B cell (primary cell): ENCODE data around the gene DCLK1. TPM values are rescaled to one million over a fixed set of nuclear protein-coding genes. Genes with fewer than 3 reads are reported as not detected.

Experiments used
- ATAC-seq: fragments of 200-7000 bp; cut with Tn5 transposase; one replicate; pipeline ENCODE4 v1.10.0; 2021; ENCODE audit warnings: low read depth, mild to moderate bottlenecking, moderate number of reproducible peaks, moderate library complexity
- CTCF ChIA-PET: fragments of 350-600 bp; sonication (Branson Sonifier 250); formaldehyde crosslinking; loops from one replicate; lab custom pipeline; 2021; ENCODE audit warnings: antibody characterized with exemption, inconsistent platforms; lab: Charles Lee
- POLR2A ChIA-PET: fragments of 350-600 bp; sonication (Branson Sonifier 250); formaldehyde crosslinking; loops from one replicate; lab custom pipeline; 2021; ENCODE audit warnings: antibody characterized with exemption; lab: Charles Lee
- DNase-seq: peaks from one replicate; pipeline ENCODE4 v3.0.0; 2013
- H2AFZ ChIP-seq: 2 replicates; pipeline ENCODE4 v1.6.1; 2012; ENCODE audit warnings: mild to moderate bottlenecking, low read depth, low read length; ENCODE audit not compliant: insufficient read depth, poor library complexity, severe bottlenecking
- H3K27ac ChIP-seq, 2 donors: 1 replicate in 1 of 2; 2 replicates in 1 of 2; pipeline ENCODE4 v1.5.1; 2012 to 2013; ENCODE audit warnings: low read length in 2 of 2, mild to moderate bottlenecking in 2 of 2, moderate library complexity in 1 of 2
- H3K27me3 ChIP-seq, 4 experiments: fragments of 200-600 bp in 1 of 4; sonication (generic) in 1 of 4; replicated peaks in 1 of 4; 1 replicate in 2 of 4; 2 replicates in 2 of 4; pipeline versions ENCODE4 v1.6.1 to v1.7.0; 2013 to 2016; ENCODE audit warnings: low read length in 3 of 4, mild to moderate bottlenecking in 2 of 4, mixed read lengths in 1 of 4, moderate library complexity in 1 of 4; ENCODE audit not compliant: insufficient read depth in 4 of 4, control insufficient read depth in 3 of 4; ENCODE audit errors: control extremely low read depth in 1 of 4
- H3K36me3 ChIP-seq, 2 experiments: replicated peaks in 1 of 2; 1 replicate in 1 of 2; 2 replicates in 1 of 2; pipeline versions ENCODE4 v1.6.1 to v1.7.1; 2013; ENCODE audit warnings: low read length in 1 of 2; ENCODE audit not compliant: insufficient read depth in 2 of 2, control insufficient read depth in 1 of 2; ENCODE audit errors: control extremely low read depth in 1 of 2, extremely low read depth in 1 of 2
- H3K4me1 ChIP-seq, 2 donors: fragments of 200-600 bp in 1 of 2; sonication (generic) in 1 of 2; 1 replicate in 1 of 2; 2 replicates in 1 of 2; pipeline versions ENCODE4 v1.5.1 to v1.6.1; 2013 to 2017; ENCODE audit warnings: low read length in 2 of 2; ENCODE audit not compliant: control insufficient read depth in 2 of 2, insufficient read depth in 2 of 2
- H3K4me2 ChIP-seq: replicated peaks from 2 replicates; pipeline ENCODE3; 2012; ENCODE audit warnings: mild to moderate bottlenecking, low read depth, low read length; ENCODE audit not compliant: poor library complexity, severe bottlenecking
- H3K4me3 ChIP-seq, 5 experiments: fragments of 200-600 bp in 1 of 5; sonication (generic) in 1 of 5; 1 replicate in 3 of 5; 2 replicates in 2 of 5; pipeline versions ENCODE4 v1.5.1 to v1.7.0; 2011 to 2016; ENCODE audit warnings: low read length in 4 of 5, mild to moderate bottlenecking in 4 of 5, low read depth in 2 of 5, control low read depth in 1 of 5, moderate library complexity in 1 of 5; ENCODE audit not compliant: insufficient read depth in 1 of 5; ENCODE audit errors: control extremely low read depth in 1 of 5, extremely low read depth in 1 of 5
- H3K79me2 ChIP-seq: fragments of 200-600 bp; sonication (generic); one replicate; pipeline ENCODE4 v1.6.0; 2016; ENCODE audit warnings: low read length; ENCODE audit not compliant: control insufficient read depth, insufficient read depth
- H3K9ac ChIP-seq: fragments of 200-600 bp; sonication (generic); 2 replicates; pipeline ENCODE4 v1.6.1; 2017; ENCODE audit warnings: mild to moderate bottlenecking, low read length, moderate library complexity
- H3K9me3 ChIP-seq, 3 donors: one replicate each; pipeline versions ENCODE4 v1.6.1 to v1.7.1; 2013; ENCODE audit warnings: low read length in 2 of 3; ENCODE audit not compliant: control insufficient read depth in 2 of 3, insufficient read depth in 1 of 3; ENCODE audit errors: control extremely low read depth in 1 of 3
- H4K20me1 ChIP-seq: 2 replicates; pipeline ENCODE4 v1.6.0; 2012; ENCODE audit warnings: mild to moderate bottlenecking, low read length; ENCODE audit not compliant: insufficient read depth, control insufficient read depth, poor library complexity, severe bottlenecking
- H3K27ac Mint-ChIP-seq: one replicate; pipeline ENCODE4 v1.8.0; 2021; ENCODE audit warnings: mixed read lengths
- H3K27me3 Mint-ChIP-seq: one replicate; pipeline ENCODE4 v1.8.0; 2021; ENCODE audit warnings: mixed read lengths
- H3K4me1 Mint-ChIP-seq: one replicate; pipeline ENCODE4 v1.8.0; 2021; ENCODE audit warnings: mixed read lengths
- H3K4me3 Mint-ChIP-seq: one replicate; pipeline ENCODE4 v1.8.0; 2021; ENCODE audit warnings: mixed read lengths
- H3K9me3 Mint-ChIP-seq: one replicate; pipeline ENCODE4 v1.8.0; 2022; ENCODE audit warnings: mixed read lengths; ENCODE audit not compliant: insufficient read depth
- CTCF ChIP-seq: fragments of 200-600 bp; IDR thresholded peaks from one replicate; pipeline ENCODE4 v1.8.0; 2022; ENCODE audit warnings: antibody characterized with exemption, mild to moderate bottlenecking
- EZH2 ChIP-seq: IDR thresholded peaks from 2 replicates; pipeline ENCODE4 v1.6.1; 2012; ENCODE audit warnings: borderline replicate concordance, low read depth, mild to moderate bottlenecking, moderate library complexity, low read length; ENCODE audit not compliant: insufficient read depth, poor library complexity, severe bottlenecking
- WGBS: methylation state at CpG from one replicate; pipeline ENCODE4 v1.1.5; 2013; ENCODE audit warnings: missing lambda C conversion rate; ENCODE audit not compliant: insufficient coverage; 5-methylcytosine and 5-hydroxymethylcytosine counted together
- intact Hi-C: fragments of 100-400 bp; cut with micrococcal nuclease; formaldehyde crosslinking; loops from one replicate; pipeline ENCODE4 v1.10.0; 2022
- polyA plus RNA-seq: library from polyadenylated mRNA; depleted of rRNA; stranded (reverse); fragments of >200 nt; gene quantifications from 2 replicates; pipeline ENCODE4 v1.2.3, GENCODE V29; 2012
- total RNA-seq, 2 donors: library from RNA; stranded (reverse); fragments of 120-200 nt in 1 of 2; gene quantifications; 1 replicate in 1 of 2; 2 replicates in 1 of 2; pipeline versions ENCODE4 v1.2.3 to v1.2.4, GENCODE V29; 2013 to 2022

The DCLK1 gene
- total and polyA plus RNA-seq, 2 donors (not counting 1 experiment from before 2014, with no cell fraction given), result not detected

GRCh38 chr13:36082806-36083205, 48.4 kb downstream of the DCLK1 start:
- Mint-ChIP-seq H3K4me3 (no peak overlapping the region), H3K27me3 (no peaks in the 10 kb centered on the region), H3K9me3 (peaks cover 3% of the 10 kb centered on the region), H3K27ac (no peak overlapping the region), H3K4me1 (no peaks in the 10 kb centered on the region)
- ChIA-PET CTCF (no interaction called here), POLR2A (no interaction called here)
- ATAC-seq (no peak), DNase-seq (no peak)
- no peak overlapping the region for H3K9ac ChIP-seq
- H3K4me2 ChIP-seq, result no peak overlapping the region
- no CpG with 5 or more reads among the region's 2 CpGs for WGBS
- no peaks in the 10 kb centered on the region for H3K27me3 ChIP-seq
- H4K20me1 ChIP-seq, result no peaks in the 10 kb centered on the region
- no peak overlapping the region for H3K4me3 ChIP-seq
- H3K27ac ChIP-seq, result no peak overlapping the region
- no peak for TF ChIP-seq CTCF
- no peak for TF ChIP-seq EZH2
- H3K4me1 ChIP-seq, result no peaks in the 10 kb centered on the region
- intact Hi-C loops, result no loop called here
- no peaks in the 10 kb centered on the region for H3K9me3 ChIP-seq
- H3K79me2 ChIP-seq, result no peaks in the 10 kb centered on the region
- H3K36me3 ChIP-seq, result no peaks in the 10 kb centered on the region
- no peak overlapping the region for H2AFZ ChIP-seq

GRCh38 chr13:36082396-36082795, 48.8 kb downstream of the DCLK1 start:
- TF ChIP-seq EZH2, result no peak
- TF ChIP-seq CTCF, result no peak
- Histone ChIP-seq H3K9ac (no peak overlapping the region), H3K79me2 (no peaks in the 10 kb centered on the region), H3K27me3 (no peaks in the 10 kb centered on the region), H2AFZ (no peak overlapping the region), H3K4me2 (no peak overlapping the region), H3K27ac (no peak overlapping the region), H3K4me3 (no peak overlapping the region), H3K4me1 (no peaks in the 10 kb centered on the region), H3K36me3 (no peaks in the 10 kb centered on the region), H3K9me3 (no peaks in the 10 kb centered on the region), H4K20me1 (no peaks in the 10 kb centered on the region)
- WGBS, result no CpG with 5 or more reads among the region's 2 CpGs
- ChIA-PET POLR2A (no interaction called here), CTCF (no interaction called here)
- Mint-ChIP-seq H3K4me1 (no peaks in the 10 kb centered on the region), H3K27me3 (no peaks in the 10 kb centered on the region), H3K4me3 (no peak overlapping the region), H3K27ac (no peak overlapping the region), H3K9me3 (peaks cover 3% of the 10 kb centered on the region)
- DNase-seq (no peak), ATAC-seq (no peak)
- intact Hi-C loops, result no loop called here
